ENCODE measurements around the gene RUNX2.

The RUNX2 gene

DNA sequence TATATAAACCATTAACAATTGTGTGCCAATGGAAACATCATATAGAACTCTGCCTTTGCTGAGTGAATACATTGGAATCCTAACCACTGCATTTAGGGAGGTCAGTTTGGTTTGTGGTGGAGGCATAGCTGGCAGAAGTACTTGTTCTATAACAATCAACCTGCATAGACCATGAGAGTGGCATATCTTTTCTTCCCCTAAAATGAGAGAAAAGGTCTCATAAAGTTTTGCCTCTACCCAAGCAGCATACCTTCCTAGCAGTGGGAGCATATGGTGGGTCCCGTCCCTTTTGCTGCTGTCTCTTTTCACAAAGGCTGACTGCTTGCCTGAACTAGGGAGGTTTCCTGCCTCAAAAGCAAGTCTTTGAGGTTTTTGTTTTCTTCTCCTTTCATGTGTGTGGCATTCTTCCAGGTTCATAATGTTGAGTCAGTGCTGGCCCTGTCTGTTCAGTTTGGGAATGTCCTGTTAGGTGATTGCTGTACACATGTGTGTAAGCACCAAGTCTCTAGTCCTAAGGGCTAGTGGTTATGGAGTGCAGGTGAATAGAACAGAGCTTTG is 110.8 kb downstream of the RUNX2 start:
- H4K91ac ChIP-seq (ENCODE audit: low read depth, low read length): no peak overlapping the region
- DNase-seq: no peak
- WGBS (ENCODE audit: extremely low coverage, insufficient coverage, insufficient read length): no CpG with 5 or more reads among the region's 1 CpG
- peaks cover 0 to 4% of the 10 kb centered on the region in 2 experiments for H3K4me1 ChIP-seq (ENCODE audit: control insufficient read depth in 1 of 2, insufficient read depth in 2 of 2, low read length in 2 of 2)
- no peak overlapping the region for H4K12ac ChIP-seq (ENCODE audit: low read depth, low read length)
- H3K4me2 ChIP-seq (ENCODE audit: low read length): no peak overlapping the region
- H3K79me2 ChIP-seq (ENCODE audit: control insufficient read depth, insufficient read depth, low read length, poor library complexity): no peaks in the 10 kb centered on the region
- H3K27me3 ChIP-seq (ENCODE audit: insufficient read depth, low read length): no peaks in the 10 kb centered on the region
- no peak overlapping the region for H2BK120ac ChIP-seq (ENCODE audit: insufficient read depth, low read length, poor library complexity)
- no peak overlapping the region for H2BK12ac ChIP-seq (ENCODE audit: low read length)
- H3K14ac ChIP-seq (ENCODE audit: low read length): no peak overlapping the region
- H3K18ac ChIP-seq (ENCODE audit: low read length): no peak overlapping the region
- H3K23ac ChIP-seq (ENCODE audit: low read length): no peak overlapping the region
- peak overlapping the region; percentile 4 for H3K27ac ChIP-seq (ENCODE audit: low read depth, low read length)
- no peak overlapping the region for H3K9ac ChIP-seq (ENCODE audit: low read length)
- H4K8ac ChIP-seq (ENCODE audit: low read depth, low read length): no peak overlapping the region
- H2BK5ac ChIP-seq (ENCODE audit: low read depth, low read length, poor library complexity): no peak overlapping the region
- H3K79me1 ChIP-seq (ENCODE audit: low read length): no peaks in the 10 kb centered on the region
- H2AFZ ChIP-seq (ENCODE audit: insufficient read depth, low read length, poor library complexity): no peak overlapping the region
- no peak overlapping the region for H3K4ac ChIP-seq (ENCODE audit: low read depth, low read length)
- H3K9me3 ChIP-seq (ENCODE audit: insufficient read depth, low read depth, low read length): no peaks in the 10 kb centered on the region
- peaks cover 0 to 2% of the 10 kb centered on the region in 2 experiments for H3K36me3 ChIP-seq (ENCODE audit: control insufficient read depth in 1 of 2, insufficient read depth in 2 of 2, low read length in 2 of 2)
- no peak overlapping the region for H2AK5ac ChIP-seq (ENCODE audit: low read length)
- H3K4me3 ChIP-seq (ENCODE audit: low read depth, low read length): no peak overlapping the region

DNA sequence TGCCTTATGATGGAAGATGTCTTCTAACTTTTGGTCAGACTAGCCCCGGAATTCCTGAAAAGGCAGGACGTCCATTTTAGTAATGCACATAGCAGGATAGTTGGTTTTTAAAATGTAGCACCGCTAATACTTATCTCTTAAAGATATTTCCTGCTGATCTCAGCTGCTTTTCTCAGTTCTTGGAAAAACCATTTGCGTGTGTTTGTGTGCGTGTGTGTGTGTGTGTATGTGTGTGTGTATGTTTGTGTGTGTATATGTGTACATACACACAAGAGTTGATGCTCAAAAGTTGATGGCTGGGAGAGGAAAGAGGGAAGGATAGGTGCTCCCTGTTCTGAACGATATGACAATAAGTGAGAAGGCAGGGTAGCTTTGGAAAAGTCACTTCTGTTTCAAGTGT is 111.3 kb downstream of the RUNX2 start:
- no peaks in the 10 kb centered on the region for H3K27me3 ChIP-seq (ENCODE audit: insufficient read depth, low read length)
- H2AK5ac ChIP-seq (ENCODE audit: low read length): no peak overlapping the region
- no peak for DNase-seq
- no peak overlapping the region for H2BK5ac ChIP-seq (ENCODE audit: low read depth, low read length, poor library complexity)
- H3K4me2 ChIP-seq (ENCODE audit: low read length): no peak overlapping the region
- no peak overlapping the region for H4K8ac ChIP-seq (ENCODE audit: low read depth, low read length)
- no peaks in the 10 kb centered on the region for H3K9me3 ChIP-seq (ENCODE audit: insufficient read depth, low read depth, low read length)
- no peak overlapping the region for H2AFZ ChIP-seq (ENCODE audit: insufficient read depth, low read length, poor library complexity)
- H3K4ac ChIP-seq (ENCODE audit: low read depth, low read length): no peak overlapping the region
- H3K18ac ChIP-seq (ENCODE audit: low read length): no peak overlapping the region
- H3K27ac ChIP-seq (ENCODE audit: low read depth, low read length): no peak overlapping the region
- no peaks in the 10 kb centered on the region for H3K79me1 ChIP-seq (ENCODE audit: low read length)
- no peak overlapping the region for H3K9ac ChIP-seq (ENCODE audit: low read length)
- no peaks in the 10 kb centered on the region for H3K79me2 ChIP-seq (ENCODE audit: control insufficient read depth, insufficient read depth, low read length, poor library complexity)
- no peak overlapping the region for H3K23ac ChIP-seq (ENCODE audit: low read length)
- H3K4me1 ChIP-seq (ENCODE audit: control insufficient read depth in 1 of 2, insufficient read depth in 2 of 2, low read length in 2 of 2): peaks cover 0 to 4% of the 10 kb centered on the region in 2 experiments
- peaks cover 0 to 2% of the 10 kb centered on the region in 2 experiments for H3K36me3 ChIP-seq (ENCODE audit: control insufficient read depth in 1 of 2, insufficient read depth in 2 of 2, low read length in 2 of 2)
- H3K14ac ChIP-seq (ENCODE audit: low read length): no peak overlapping the region
- H4K12ac ChIP-seq (ENCODE audit: low read depth, low read length): no peak overlapping the region
- H3K4me3 ChIP-seq (ENCODE audit: low read depth, low read length): no peak overlapping the region
- WGBS (ENCODE audit: extremely low coverage, insufficient coverage, insufficient read length): no CpG with 5 or more reads among the region's 6 CpGs
- no peak overlapping the region for H2BK12ac ChIP-seq (ENCODE audit: low read length)
- H2BK120ac ChIP-seq (ENCODE audit: insufficient read depth, low read length, poor library complexity): no peak overlapping the region
- no peak overlapping the region for H4K91ac ChIP-seq (ENCODE audit: low read depth, low read length)

DNA sequence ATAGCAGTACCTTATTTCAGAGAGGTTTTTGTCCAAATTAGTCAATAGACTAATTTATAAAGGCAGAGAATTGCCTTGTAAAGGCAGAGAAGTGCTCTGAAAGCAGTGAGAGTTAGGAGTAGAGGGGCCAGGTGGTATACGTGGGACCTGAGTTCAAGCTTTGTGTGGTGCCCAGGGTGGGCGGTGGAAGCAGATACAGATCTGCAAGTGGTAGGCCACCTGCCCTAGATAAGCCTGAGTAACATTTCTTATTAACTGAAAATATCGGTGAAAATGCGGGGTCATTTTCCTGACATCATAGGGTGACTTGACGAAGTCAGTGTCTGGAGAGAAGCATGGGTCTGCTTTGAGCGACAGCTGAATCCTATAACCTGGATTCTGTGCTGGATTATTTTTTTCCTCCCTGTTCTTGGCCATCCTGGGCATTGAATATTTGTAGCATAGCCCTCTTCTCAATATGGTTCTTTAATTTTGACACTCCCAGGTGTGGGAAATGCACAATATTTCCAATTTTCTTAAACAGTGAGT is 111.8 kb downstream of the RUNX2 start:
- H3K9me3 ChIP-seq (ENCODE audit: insufficient read depth, low read depth, low read length): no peaks in the 10 kb centered on the region
- peak overlapping the region; percentile 17 for H2BK12ac ChIP-seq (ENCODE audit: low read length)
- H3K14ac ChIP-seq (ENCODE audit: low read length): no peak overlapping the region
- H3K79me2 ChIP-seq (ENCODE audit: control insufficient read depth, insufficient read depth, low read length, poor library complexity): no peaks in the 10 kb centered on the region
- H2BK5ac ChIP-seq (ENCODE audit: low read depth, low read length, poor library complexity): no peak overlapping the region
- no peak overlapping the region for H3K4me3 ChIP-seq (ENCODE audit: low read depth, low read length)
- peaks cover 0 to 2% of the 10 kb centered on the region in 2 experiments for H3K36me3 ChIP-seq (ENCODE audit: control insufficient read depth in 1 of 2, insufficient read depth in 2 of 2, low read length in 2 of 2)
- H4K12ac ChIP-seq (ENCODE audit: low read depth, low read length): no peak overlapping the region
- no peak overlapping the region for H4K91ac ChIP-seq (ENCODE audit: low read depth, low read length)
- DNase-seq: no peak
- no peak overlapping the region for H3K18ac ChIP-seq (ENCODE audit: low read length)
- no peak overlapping the region for H3K4me2 ChIP-seq (ENCODE audit: low read length)
- H3K9ac ChIP-seq (ENCODE audit: low read length): no peak overlapping the region
- no peaks in the 10 kb centered on the region for H3K79me1 ChIP-seq (ENCODE audit: low read length)
- H2AK5ac ChIP-seq (ENCODE audit: low read length): no peak overlapping the region
- no peak overlapping the region for H3K27ac ChIP-seq (ENCODE audit: low read depth, low read length)
- H4K8ac ChIP-seq (ENCODE audit: low read depth, low read length): no peak overlapping the region
- no peak overlapping the region for H3K23ac ChIP-seq (ENCODE audit: low read length)
- no peak overlapping the region for H2AFZ ChIP-seq (ENCODE audit: insufficient read depth, low read length, poor library complexity)
- WGBS (ENCODE audit: extremely low coverage, insufficient coverage, insufficient read length): no CpG with 5 or more reads among the region's 6 CpGs
- no peaks in the 10 kb centered on the region for H3K27me3 ChIP-seq (ENCODE audit: insufficient read depth, low read length)
- no peak overlapping the region for H3K4ac ChIP-seq (ENCODE audit: low read depth, low read length)
- H3K4me1 ChIP-seq (ENCODE audit: control insufficient read depth in 1 of 2, insufficient read depth in 2 of 2, low read length in 2 of 2): peaks cover 0 to 6% of the 10 kb centered on the region in 2 experiments
- no peak overlapping the region for H2BK120ac ChIP-seq (ENCODE audit: insufficient read depth, low read length, poor library complexity)

GRCh38 chr6:45441851-45442453 is 113.8 kb downstream of the RUNX2 start:
- Histone ChIP-seq H3K79me2 (ENCODE audit: control insufficient read depth, insufficient read depth, low read length, poor library complexity) (no peaks in the 10 kb centered on the region), H3K27ac (ENCODE audit: low read depth, low read length) (no peak overlapping the region), H4K8ac (ENCODE audit: low read depth, low read length) (no peak overlapping the region), H2AK5ac (ENCODE audit: low read length) (no peak overlapping the region), H4K91ac (ENCODE audit: low read depth, low read length) (no peak overlapping the region), H3K14ac (ENCODE audit: low read length) (no peak overlapping the region), H3K18ac (ENCODE audit: low read length) (no peak overlapping the region), H3K27me3 (ENCODE audit: insufficient read depth, low read length) (no peaks in the 10 kb centered on the region), H3K79me1 (ENCODE audit: low read length) (no peaks in the 10 kb centered on the region), H3K4me3 (ENCODE audit: low read depth, low read length) (no peak overlapping the region), H2AFZ (ENCODE audit: insufficient read depth, low read length, poor library complexity) (no peak overlapping the region), H3K4me2 (ENCODE audit: low read length) (no peak overlapping the region), H3K4me1 (ENCODE audit: control insufficient read depth in 1 of 2, insufficient read depth in 2 of 2, low read length in 2 of 2) (peaks cover 0 to 11% of the 10 kb centered on the region in 2 experiments), H3K23ac (ENCODE audit: low read length) (no peak overlapping the region), H2BK120ac (ENCODE audit: insufficient read depth, low read length, poor library complexity) (no peak overlapping the region), H3K9me3 (ENCODE audit: insufficient read depth, low read depth, low read length) (no peaks in the 10 kb centered on the region), H4K12ac (ENCODE audit: low read depth, low read length) (no peak overlapping the region), H2BK5ac (ENCODE audit: low read depth, low read length, poor library complexity) (no peak overlapping the region), H3K36me3 (ENCODE audit: control insufficient read depth in 1 of 2, insufficient read depth in 2 of 2, low read length in 2 of 2) (peaks cover 0 to 2% of the 10 kb centered on the region in 2 experiments), H2BK12ac (ENCODE audit: low read length) (no peak overlapping the region), H3K9ac (ENCODE audit: low read length) (no peak overlapping the region), H3K4ac (ENCODE audit: low read depth, low read length) (no peak overlapping the region)
- WGBS (ENCODE audit: extremely low coverage, insufficient coverage, insufficient read length): no CpG with 5 or more reads among the region's 6 CpGs
- DNase-seq: peak in 1 of 2 donors; percentile 23

Data from trophoblast cell (in vitro differentiated cells and primary cell).